Right hindlimb (tissue), 1 donor: ENCODE measurements around the gene CRKL.

Source experiments
- DNase-seq: peaks from one replicate; pipeline ENCODE4 v3.0.0-alpha.2; 2018

Gene CRKL

GRCh38 chr22:20998411-20999336 is 81.5 kb downstream of the CRKL start:
- no peak for DNase-seq

GRCh38 chr22:20999350-21000206 is 82.4 kb downstream of the CRKL start:
- DNase-seq = no peak

GRCh38 chr22:21000207-21000986 is 83.2 kb downstream of the CRKL start:
- no peak for DNase-seq

- DNase-seq = no peak
Measured at GRCh38 chr22:21000987-21001600, 83.9 kb downstream of the CRKL start.

GRCh38 chr22:21001601-21002325 is 84.6 kb downstream of the CRKL start, which contains the start of gene THAP7:
Gene THAP7 (minus strand): TSS chr22:21002118. CDS start chr22:21001911, 207 bp downstream.
- peak; percentile 97 for DNase-seq
